DLD1 (cell line): ENCODE measurements around the gene VWC2.
"Not testable (repeated sequence)": the region's sequence is repeated elsewhere in the genome, so short reads cannot be mapped to it uniquely, and the experiment has no call there.

Experiments
- in situ Hi-C: cut with HindIII; loops from 2 replicates; pipeline ENCODE4 v1.10.0; 2017; ENCODE audit warnings: low sequenced_read_pairs

VWC2 gene

GRCh38 chr7:49848211-49848841 lies 74.9 kb downstream of the VWC2 start:
- in situ Hi-C loops: no loop called here

- in situ Hi-C loops: no loop called here
These were observed 77.6 kb downstream of the VWC2 start for GRCh38 chr7:49850921-49851613.

DNA sequence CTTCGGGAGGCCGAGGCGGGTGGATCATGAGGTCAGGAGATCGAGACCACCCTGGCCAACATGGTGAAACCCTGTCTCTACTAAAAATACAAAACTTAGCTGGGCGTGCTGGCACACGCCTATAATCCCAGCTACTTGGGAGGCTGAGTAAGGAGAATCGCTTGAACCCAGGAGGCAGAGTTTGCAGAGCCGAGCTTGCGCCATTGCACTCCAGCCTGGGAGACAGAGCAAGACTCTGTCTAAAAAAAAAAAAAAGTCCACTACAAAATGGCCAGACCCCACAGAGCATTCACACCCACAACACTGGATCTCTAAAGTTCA lies 78.1 kb downstream of the VWC2 start:
- in situ Hi-C loops: not testable (repeated sequence)

- in situ Hi-C loops: no loop called here
These were observed 79.4 kb downstream of the VWC2 start for GRCh38 chr7:49852619-49853462.

DNA sequence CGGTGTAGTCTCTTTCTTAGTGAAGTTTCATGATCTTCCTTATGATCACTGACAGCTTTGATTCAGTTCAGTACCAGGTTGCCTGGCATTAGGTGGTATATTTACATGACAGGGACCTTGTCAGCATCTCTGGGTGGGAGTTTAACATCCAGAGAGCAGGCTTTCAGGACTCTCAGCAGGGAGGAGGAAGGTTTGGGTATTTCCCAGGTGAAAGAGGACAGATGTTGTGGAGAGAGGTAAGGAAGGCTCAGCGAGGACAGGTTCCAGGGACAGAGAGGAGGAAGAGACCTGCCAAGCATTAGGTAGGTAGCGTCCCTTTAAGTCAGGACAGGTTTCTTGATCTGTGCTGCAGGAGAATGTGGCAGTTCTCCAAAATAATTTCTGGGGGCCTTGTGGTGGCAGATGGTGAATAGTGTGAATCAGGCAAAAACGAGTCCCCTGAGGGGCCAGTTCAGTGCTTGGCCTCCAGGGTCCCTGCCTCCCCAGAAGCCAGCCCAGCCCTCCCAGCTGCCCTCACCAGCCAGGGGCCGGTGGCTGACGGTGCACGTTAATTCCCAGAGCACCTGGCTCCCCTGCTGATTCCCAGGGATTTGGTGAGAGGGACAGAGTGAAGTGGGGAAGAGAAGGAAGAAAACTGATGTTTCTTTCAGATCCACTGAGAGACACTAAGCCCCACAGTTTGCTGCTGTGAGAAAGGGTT lies 82.0 kb downstream of the VWC2 start:
- in situ Hi-C loops: no loop called here

DNA sequence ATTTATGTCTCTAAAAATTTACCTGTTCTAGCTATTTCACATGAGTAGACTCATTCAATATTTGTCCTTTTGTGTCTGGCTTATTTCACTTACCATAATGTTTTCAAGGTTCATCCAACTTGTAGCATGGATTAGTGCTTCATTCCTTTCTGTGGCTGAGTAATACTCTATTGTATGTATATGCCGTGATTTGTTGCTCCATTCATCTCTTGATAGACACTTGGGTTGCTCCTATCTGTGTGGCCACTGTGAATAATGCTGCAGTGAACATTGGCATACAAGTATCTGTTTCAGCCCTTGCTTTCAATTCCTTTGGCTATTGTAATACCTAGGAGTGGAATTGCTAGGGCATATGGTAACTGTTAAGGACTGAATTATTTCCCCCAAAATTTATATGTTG lies 86.9 kb downstream of the VWC2 start:
- in situ Hi-C loops: no loop called here

DNA sequence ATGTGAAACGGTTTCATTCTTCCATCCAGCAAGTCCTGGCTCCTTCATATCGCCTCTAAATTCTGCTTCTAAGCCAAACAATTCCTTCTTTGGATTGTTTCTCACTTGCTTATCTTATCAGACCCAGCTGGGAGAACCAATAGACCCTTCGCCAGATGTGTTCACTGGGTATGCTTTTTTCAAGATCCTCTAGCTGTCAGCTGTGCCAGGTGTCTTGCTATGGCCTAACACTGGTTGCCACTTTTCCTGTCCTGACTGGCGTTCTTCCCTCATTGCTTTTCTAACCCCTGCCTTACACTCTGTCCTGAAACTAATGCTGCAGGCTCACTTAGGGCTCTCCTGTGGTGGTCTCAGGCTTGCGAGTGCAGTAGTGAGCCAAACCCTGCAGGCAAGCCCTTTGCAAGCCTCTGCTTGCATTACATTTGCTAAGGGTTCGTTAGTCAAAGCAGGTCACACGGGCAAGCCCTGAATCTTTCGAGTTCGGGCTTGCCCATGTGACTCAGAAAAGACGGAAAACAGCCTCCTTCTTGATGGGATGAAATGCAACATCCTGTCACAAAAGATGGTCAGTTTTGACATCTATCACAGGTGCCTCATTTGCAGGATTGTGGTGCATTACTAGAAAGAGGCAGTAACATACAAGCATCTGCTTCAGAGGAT lies 92.8 kb downstream of the VWC2 start:
- in situ Hi-C loops: no loop called here

- in situ Hi-C loops: no loop called here
These were observed 93.5 kb downstream of the VWC2 start for GRCh38 chr7:49866910-49867309.

GRCh38 chr7:49873420-49873819 lies 100.0 kb downstream of the VWC2 start:
- in situ Hi-C loops: no loop called here

GRCh38 chr7:49875336-49875735 lies 101.9 kb downstream of the VWC2 start:
- in situ Hi-C loops: no loop called here

DNA sequence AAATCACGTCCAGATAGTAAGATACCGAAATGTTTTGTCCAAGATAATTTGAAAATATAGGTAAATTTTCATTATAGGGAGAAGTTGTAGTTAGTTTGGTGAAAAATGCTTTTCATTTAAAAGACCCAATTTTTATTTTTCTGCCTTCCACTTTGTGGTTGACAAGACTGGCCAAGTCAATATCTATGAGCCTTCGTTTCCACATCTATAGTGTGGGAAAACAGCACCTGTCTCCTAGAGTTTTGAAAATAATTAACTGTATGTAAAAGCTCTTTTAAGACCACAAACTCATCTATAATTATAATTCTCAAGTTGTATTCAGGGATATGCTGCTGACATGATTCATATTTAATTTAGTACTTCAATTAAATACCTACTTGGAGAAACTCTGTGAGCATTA lies 102.8 kb downstream of the VWC2 start:
- in situ Hi-C loops: no loop called here

GRCh38 chr7:49878089-49878488 lies 104.7 kb downstream of the VWC2 start:
- in situ Hi-C loops: no loop called here

DNA sequence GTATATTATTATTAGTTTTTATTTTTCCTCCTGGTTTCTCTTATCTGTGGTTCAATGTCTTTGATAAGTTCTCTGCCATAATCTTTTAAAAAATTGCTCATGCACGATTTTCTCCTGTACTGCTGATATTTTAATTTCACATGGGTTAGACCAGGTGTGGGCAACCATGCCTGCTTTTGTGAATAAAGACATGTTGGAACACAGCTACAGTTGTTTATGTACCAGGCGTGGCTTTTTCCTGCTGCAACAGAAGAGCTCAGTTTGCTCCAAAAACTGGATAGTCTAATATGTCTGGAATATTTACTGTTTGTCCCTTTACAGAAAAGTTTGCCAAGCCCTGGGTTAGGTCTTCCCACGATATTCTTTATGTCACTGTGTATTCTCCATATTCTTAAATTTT lies 105.2 kb downstream of the VWC2 start:
- in situ Hi-C loops: no loop called here

DNA sequence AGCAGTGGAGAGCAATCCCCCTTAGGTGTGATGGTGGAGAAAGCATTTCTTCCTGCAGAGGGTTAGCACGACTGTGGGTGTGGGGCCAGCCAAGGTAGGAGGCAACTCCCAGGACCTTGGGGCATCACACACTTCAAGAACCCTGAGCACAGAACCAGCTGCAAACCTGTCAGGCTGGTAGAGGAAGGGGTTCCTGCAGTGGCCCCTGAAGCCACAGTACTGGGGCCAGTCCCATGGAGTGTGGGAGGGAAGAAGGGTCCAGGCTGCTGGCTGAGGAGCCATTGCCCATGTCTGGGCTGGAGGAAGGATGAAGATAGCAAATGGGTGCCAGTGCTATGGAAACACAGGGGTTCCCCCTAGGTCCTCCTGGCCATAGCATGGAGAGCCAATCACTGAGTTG lies 110.5 kb downstream of the VWC2 start:
- in situ Hi-C loops: no loop called here

GRCh38 chr7:49885593-49886285 lies 112.3 kb downstream of the VWC2 start:
- in situ Hi-C loops: no loop called here

GRCh38 chr7:49892481-49892880 lies 119.0 kb downstream of the VWC2 start:
- in situ Hi-C loops: no loop called here

DNA sequence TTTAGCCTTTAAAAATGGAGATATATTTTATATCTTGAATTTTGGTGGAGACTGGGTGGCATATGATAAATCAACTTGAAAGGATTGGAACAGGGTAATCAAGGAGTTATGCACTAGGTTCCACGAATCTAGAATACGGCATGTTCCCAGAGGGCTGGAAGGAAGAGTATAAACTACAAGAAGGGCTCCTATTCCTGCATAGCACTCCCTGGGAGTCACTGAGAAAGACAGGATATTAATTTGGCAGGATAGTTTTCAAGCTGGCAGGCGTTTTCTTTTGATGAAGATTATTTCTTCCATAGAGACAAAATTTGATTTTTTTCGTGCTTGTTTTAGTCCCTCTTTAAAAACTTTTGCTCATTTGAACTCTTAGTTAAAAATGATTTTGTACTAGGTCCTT lies 119.7 kb downstream of the VWC2 start:
- in situ Hi-C loops: no loop called here

GRCh38 chr7:49894543-49894942 lies 121.1 kb downstream of the VWC2 start:
- in situ Hi-C loops: no loop called here

- in situ Hi-C loops: no loop called here
These were observed 138.5 kb downstream of the VWC2 start for GRCh38 chr7:49911909-49912308.

DNA sequence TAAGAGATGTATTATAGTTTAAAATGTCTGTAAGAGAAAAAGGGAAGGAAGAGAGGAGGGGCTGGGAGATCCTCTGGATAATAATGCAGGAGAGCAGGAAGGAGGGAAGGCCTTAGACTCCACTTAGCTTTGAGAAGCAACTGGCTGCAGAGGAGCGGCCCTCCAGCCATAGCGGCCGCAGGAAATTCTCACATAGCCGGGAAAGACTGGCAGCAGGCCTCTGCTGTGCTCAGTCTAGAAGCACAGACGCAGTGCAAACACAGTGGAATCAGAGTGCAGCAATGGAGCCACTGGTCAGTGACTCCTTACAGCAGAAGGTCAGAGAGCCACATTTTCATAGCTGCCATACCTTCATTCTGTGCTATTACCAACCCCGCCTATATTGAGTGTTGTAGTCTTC lies 153.3 kb downstream of the VWC2 start:
- in situ Hi-C loops: no loop called here
